HG03025 (cell line): ENCODE results near the gene AZU1.
"Not testable (repeated sequence)": the region's sequence is repeated elsewhere in the genome, so short reads cannot be mapped to it uniquely, and the experiment has no call there.

Experiments
- ATAC-seq: cut with Tn5 transposase; IDR thresholded peaks from one replicate; pipeline ENCODE4 v1.9.1; 2021; ENCODE audit warnings: mild to moderate bottlenecking, moderate library complexity; ENCODE audit not compliant: unreplicated experiment, low FRiP score

AZU1 gene

DNA sequence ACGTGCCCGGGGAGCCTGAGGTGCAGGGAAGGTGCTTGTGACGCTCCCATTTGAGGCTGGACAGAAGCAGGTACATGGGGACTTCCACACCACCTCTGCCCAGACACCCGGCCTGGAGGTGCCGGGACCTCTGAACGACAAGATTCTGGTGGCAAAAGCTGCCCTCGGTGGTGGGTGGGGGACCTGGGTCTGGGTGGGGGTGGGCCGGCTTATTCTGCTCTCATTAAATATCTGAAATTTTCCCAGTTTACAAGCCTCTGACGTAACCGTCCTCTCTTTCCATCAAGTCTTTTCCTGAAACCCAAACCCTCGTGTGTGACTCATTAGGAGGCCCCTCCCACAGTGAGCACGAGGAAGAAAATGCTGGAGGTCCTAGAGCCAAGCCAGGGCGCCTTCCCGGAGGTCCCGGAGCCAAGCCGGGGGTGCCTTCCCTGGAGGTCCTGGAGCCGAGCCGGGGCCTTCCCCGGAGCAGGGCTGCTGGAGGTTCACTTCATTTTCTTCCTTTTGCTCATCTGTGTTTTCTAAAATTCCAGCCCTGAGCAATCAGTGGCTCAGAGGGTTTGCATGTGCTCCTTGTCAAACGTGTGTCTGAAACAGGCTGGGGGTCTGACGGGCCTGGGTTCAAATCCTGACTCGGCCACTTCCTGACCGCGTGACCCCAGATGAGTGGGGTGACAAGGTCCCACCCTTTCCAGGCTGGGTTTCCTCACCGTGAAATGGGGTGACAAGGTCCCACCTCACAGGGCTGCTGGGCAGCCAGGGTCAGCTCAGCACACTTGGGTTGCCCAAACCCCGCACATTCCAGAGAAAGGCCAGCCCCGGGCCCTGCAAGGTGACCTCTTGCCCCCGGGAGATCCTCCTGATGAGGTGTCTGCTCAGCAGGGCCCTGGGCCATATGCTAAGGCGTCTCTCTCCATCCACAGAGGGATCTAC, 41.9 kb downstream of the AZU1 start:
- no peak for ATAC-seq

DNA sequence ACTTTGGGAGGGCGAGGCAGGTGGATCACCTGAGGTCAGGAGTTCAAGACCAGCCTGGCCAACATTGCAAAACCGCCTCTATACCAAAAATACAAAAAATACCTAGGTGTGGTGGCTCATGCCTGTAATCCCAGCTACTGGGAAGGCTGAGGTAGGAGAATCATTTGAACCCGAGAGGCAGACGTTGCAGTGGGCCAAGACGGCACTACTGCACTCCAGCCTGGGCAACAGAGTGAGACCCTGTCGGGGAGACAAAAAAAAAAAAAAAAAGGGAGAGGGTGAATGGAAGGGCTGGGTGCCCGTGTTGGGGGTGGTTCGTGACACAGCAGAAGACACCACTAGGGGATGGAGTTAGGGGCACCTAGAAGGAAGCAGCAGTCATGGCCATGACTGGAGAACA, 42.7 kb downstream of the AZU1 start:
- ATAC-seq = no peak

DNA sequence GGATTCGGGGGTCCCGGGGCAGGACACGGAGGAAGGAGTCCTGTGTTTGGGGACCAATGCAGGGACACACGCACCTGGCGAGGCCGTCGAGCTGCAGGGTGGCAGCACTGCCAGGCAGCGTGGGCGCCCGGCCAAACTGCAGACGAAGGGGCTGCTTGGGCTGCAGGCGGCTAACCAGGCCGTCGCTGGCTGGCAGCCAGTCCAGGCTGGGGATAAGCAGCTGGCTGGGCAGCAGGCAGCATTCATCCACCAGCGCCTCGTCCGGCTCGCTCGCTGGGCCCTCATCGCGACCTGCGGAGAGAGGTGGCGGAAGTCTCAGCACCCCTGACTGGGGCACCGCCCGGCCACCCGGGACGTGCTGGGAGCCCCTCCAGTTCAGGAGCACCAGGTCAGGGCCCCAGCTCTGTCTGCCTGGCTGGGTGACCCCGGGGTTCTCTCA, 43.3 kb downstream of the AZU1 start:
- ATAC-seq = no peak

DNA sequence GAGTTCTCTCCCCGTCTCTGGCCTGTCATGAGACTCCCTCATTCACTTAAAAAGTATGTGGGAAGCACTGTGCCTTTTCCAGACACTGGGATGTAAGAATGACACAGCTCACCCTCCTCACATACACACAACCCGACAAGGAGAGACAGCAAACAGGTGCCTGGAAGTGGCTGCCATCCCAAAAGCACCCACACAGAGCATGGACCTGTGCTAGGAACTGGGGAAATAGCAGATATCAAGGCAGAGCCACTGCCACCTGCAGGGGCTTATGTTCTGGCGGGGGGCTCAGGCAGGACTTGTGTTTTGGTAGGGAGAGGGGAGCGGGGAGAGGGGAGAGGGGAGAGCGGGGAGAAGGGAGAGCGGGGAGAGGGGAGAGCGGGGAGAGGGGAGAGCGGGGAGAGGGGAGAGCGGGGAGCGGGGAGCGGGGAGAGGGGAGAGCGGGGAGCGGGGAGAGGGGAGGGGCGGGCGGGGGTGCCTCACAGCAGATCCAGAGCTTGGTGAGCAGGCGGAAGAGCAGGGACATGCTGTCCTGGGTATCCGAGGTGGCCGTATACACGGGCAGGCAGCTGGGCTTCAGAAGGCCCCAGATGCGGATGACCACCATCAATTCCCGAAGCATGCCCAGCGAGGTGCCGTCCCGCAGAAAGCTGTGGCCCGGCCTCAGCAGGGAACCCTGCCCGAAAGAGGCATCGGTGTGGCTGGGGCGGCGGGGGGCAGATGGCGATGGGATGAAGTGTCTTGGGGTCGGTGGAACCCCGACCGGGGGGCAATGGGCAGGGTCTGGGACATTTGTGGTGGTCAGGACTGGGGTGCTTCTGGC, 44.0 kb downstream of the AZU1 start:
- ATAC-seq = no peak

DNA sequence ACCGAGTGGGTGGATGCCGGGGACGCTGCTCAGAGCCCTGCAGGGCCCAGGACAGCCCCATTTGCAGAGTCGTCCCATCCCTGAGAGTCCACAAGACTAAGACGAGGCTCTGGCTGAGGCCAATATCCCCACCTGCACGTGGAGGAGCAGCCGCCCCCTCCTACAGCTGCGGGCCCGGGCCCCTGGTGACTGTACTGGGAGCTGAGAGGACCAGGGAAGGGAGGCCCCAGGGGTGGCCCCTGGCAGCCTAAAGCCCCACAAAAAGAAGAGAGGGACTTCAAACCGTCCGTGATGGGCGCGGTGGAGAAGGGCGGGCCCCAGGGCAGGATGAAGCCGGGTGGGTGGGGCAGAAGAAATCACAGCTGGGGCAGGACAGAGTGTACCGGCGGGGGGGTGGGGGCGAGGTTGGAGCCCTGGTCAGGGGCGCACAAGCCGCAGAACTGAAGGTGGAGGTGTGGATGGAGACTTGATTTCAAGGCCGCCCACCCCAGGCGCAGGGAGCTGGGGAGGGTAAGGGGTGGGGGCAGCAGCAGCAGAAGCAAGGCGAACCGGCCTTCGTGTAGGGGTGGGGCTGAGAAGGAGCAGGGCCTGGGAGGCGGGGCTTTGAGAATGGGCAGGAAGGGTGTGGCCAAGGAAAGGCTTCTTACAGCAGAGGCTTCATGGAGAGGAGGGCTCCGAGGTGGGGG, 44.8 kb downstream of the AZU1 start:
- ATAC-seq = no peak

DNA sequence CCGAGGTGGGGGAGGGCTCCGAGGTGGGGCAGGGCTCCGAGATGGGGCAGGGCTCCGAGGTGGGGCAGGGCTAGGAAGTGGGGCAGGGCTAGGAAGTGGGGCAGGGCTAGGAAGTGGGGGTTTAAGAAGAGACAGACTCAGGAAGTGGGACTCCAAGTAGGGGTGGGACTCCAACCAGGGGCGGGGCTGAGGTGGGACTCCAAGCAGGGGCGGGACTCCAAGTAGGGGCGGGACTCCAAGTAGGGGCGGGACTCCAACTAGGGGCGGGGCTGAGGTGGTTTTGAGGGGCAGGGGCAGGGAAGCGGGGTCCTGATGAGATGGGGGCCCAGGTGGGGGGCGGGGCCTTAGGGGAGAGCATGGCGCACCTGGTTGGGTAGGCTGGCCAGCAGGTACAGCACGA, 45.4 kb downstream of the AZU1 start:
- no peak for ATAC-seq

DNA sequence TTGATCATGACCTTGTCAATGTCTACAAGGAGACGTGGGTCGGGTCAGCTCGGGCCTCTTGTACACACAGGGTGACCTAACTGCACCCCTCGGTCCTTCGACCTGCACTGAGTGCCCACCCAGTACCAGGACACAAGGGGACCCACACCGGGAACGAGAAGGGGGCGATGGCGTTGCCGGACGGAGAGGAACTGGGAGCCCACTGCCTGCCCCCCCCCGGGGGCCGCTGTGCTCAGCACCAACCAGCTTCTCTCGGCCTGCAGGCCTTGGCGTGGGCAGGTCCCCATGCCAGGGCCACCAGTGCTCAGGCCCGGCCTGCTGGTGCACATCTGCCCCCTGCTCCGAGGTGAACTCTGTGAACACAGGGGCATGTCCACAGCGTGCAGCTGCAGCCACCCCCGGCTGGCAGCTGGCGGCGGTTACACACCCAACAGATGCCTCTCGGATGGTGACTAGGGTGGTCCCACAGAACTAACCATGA, 46.0 kb downstream of the AZU1 start:
- ATAC-seq = no peak

DNA sequence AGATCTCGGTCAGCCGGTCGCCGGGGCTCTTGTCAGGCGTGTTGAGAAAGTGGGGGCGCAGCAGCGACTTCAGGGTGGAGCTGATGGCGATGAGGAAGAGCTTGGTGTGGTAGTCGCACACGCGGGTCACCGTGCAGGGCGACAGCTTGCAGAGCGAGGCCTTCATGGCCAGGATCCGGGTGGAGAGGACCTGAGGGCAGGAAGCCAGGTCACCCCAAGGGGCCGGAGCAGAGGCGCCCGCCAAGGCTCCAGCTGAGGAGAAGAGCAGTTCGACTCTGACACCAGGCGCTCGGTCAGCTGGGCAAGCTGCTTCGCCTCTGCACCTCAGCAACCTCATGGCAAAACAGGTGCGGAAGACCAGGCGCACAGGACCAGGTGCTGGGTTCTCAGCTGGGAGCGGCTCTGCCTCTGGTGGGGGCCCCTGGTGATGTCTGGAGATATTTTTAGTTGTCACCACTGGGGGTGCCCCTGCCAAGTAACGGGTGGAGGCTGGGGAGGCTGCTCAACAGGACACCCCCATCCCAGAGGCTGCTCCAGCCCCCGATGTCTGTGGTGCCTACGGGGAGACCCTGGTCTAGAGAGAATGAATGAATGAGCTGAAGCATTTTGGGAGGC, 47.7 kb downstream of the AZU1 start:
- ATAC-seq = no peak

DNA sequence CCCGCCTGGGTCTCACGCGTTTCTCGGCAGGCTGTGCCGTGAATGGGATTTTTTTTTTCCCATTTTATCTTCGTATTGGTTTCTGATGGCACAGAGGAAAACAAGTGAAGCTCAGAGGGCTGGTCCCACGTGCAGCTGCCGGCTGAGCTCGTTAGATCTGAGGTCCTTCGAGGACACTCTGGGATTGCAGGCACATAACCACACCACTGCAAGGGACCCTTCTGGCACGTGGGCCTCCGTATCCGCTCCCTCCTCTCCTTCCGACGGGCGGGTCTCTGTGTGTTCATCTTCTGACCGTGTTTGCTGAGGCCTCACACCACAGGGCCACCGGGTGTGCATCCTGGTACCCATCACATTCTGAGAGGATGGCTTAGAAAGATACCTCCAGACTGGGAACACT, 48.5 kb downstream of the AZU1 start:
- no peak for ATAC-seq

DNA sequence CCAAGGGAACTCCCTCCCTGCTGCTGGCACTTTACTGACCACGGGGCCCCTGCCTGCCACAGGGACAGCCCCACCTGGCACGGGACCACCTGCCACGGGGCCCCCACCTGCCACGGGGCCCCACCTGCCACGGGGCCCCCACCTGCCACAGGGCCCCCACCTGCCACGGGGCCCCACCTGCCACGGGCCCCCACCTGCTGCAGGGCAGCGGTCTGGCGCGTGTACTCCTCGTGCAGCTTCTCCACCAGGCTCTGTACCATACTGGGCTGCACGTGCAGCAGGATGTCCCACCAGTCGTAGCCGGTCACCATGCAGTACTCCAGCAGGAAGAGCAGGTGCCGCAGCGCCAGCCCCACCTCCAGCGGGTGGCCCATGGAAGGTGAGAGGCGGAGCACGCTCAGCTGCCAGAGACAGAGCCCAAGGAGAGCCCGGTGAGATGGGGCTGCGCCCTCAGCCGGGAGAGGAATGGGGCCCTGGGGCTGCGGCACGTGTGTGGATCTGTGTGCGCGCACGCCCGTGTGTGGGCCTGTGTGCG, 49.2 kb downstream of the AZU1 start:
- ATAC-seq = no peak

DNA sequence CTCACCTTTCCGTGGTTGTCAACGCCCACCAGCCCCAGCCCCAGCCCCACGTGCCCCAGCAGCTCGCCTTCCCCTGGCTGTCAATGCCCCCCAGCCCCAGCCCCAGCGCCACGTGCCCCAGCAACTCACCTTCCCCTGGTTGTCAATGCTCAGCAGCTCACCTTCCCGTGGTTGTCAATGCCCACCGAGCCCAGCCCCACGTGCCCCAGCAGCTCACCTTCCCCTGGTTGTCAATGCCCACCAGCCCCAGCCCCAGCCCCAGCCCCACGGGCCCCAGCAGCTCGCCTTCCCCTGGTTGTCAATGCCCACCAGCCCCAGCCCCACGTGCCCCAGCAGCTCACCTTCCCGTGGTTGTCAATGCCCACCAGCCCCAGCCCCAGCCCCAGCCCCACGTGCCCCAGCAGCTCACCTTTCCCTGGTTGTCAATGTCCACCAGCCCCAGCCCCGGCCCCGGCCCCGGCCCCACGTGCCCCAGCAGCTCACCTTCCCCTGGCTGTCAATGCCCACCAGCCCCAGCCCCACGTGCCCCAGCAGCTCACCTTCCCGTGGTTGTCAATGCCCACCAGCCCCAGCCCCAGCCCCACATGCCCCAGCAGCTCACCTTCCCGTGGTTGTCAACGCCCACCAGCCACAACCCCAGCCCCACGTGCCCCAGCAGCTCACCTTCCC, 50.5 kb downstream of the AZU1 start:
- ATAC-seq = not testable (repeated sequence)

DNA sequence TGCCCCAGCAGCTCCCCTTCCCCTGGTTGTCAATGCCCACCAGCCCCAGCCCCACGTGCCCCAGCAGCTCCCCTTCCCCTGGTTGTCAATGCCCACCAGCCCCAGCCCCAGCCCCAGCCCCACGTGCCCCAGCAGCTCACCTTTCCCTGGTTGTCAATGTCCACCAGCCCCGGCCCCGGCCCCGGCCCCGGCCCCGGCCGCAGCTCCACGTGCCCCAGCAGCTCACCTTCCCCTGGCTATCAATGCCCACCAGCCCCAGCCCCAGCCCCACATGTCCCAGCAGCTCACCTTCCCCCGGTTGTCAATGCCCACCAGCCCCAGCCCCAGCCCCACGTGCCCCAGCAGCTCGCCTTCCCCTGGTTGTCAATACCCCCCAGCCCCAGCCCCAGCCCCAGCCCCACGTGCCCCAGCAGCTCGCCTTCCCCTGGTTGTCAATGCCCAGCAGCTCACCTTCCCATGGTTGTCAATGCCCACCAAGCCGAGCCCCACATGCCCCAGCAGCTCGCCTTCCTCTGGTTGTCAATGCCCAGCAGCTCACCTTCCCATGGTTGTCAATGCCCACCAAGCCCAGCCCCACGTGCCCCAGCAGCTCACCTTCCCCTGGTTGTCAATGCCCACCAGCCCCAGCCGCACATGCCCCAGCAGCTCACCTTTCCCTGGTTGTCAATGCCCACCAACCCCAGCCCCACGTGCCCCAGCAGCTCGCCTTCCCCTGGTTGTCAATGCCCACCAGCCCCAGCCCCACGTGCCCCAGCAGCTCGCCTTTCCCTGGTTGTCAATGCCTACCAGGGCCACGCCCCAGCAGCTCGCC, 51.3 kb downstream of the AZU1 start:
- ATAC-seq = not testable (repeated sequence)

DNA sequence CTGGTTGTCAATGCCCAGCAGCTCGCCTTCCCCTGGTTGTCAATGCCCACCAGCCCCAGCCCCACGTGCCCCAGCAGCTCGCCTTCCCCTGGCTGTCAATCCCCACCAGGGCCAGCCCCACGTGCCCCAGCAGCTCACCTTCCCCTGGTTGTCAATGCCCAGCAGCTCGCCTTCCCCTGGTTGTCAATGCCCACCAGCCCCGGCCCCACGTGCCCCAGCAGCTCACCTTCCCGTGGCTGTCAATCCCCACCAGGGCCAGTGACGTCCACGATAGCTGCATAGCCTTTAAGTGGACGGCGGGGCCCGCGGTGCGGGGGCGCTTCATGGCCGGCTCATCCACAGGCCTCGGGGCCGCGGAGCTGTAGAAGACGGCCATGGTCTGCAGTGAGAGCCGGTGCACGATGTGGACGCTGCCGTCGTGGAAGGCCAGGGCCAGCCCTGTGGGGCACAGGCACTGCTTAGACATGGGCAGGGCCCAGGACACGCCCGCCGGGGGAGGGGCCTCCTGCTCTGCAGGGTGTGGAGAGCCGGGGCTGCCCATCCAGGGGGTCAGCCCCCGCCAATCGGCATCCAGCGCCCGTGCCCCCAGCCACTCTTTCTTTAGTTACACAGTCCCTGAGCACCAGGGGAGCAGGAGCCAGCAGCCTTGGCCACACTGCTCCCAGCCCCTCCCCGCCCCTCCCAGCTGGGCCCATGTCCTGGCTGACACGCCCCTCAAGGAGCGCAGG, 52.2 kb downstream of the AZU1 start:
- ATAC-seq = no peak
